H1 (cell line): ENCODE results near the gene PARD3. TPM values are rescaled to one million over a fixed set of nuclear protein-coding genes. Genes with fewer than 3 reads are reported as not detected.

Experiments
- polyA plus RNA-seq, 7 experiments: library from polyadenylated mRNA; depleted of rRNA in 3 of 7; stranded (reverse) in 5 of 7; unstranded in 2 of 7; fragments of >200 nt in 5 of 7; fragments of 200-250 nt in 2 of 7; gene quantifications; 1 replicate in 5 of 7; 2 replicates in 1 of 7; 4 replicates in 1 of 7; pipeline versions ENCODE4 v1.2.1 to v1.2.3, GENCODE V29; 2011 to 2013; ENCODE audit warnings: missing spikeins in 2 of 7, mixed read lengths in 2 of 7
- total RNA-seq: library from RNA; stranded (reverse); fragmentation: NEBNext Ultra II Directional; extraction: Animal tissue kit (Norgen Biotek cat#: 25700); gene quantifications from 2 replicates; pipeline ENCODE4 v1.2.1, GENCODE V29; 2021
- TF ChIP-seq, protein P1 (sequence below), 3 experiments: IDR thresholded peaks; 1 replicate in 2 of 3; 2 replicates in 1 of 3; pipeline versions ENCODE4 v1.5.1 to v1.6.1; 2011; ENCODE audit warnings: low read length in 3 of 3, mild to moderate bottlenecking in 3 of 3, inconsistent platforms in 2 of 3, low read depth in 1 of 3, moderate library complexity in 1 of 3; ENCODE audit not compliant: insufficient read depth in 1 of 3; ENCODE audit errors: control extremely low read depth in 1 of 3

Gene PARD3
- total and polyA plus RNA-seq, 2 of the 8 experiments (the other 6 are each of a cell fraction or from before 2014, with no cell fraction given), result 19.7 to 49.1 TPM

DNA sequence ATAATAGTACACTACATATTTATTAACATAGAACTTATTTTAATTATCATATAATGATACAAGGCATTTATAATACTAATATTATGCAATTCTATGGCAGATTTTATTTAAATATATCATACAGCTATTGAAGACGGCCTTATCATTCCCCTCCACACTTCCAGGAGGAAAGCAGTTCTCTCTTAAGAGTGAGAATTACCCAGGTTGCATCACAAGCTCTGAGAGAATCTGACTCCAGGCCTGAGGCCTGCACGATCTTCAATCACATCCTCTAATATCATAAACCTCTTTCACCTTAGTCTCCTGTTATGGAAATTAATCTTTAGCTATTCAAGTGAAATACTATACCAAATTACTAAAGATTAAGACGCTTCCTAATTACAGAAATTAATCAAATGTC is 564.4 kb downstream of the PARD3 start (continued):
- TF ChIP-seq, protein P1, sequence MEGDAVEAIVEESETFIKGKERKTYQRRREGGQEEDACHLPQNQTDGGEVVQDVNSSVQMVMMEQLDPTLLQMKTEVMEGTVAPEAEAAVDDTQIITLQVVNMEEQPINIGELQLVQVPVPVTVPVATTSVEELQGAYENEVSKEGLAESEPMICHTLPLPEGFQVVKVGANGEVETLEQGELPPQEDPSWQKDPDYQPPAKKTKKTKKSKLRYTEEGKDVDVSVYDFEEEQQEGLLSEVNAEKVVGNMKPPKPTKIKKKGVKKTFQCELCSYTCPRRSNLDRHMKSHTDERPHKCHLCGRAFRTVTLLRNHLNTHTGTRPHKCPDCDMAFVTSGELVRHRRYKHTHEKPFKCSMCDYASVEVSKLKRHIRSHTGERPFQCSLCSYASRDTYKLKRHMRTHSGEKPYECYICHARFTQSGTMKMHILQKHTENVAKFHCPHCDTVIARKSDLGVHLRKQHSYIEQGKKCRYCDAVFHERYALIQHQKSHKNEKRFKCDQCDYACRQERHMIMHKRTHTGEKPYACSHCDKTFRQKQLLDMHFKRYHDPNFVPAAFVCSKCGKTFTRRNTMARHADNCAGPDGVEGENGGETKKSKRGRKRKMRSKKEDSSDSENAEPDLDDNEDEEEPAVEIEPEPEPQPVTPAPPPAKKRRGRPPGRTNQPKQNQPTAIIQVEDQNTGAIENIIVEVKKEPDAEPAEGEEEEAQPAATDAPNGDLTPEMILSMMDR (IDR thresholded peaks at IDR 0.05; ENCODE audit: control extremely low read depth in 1 of 3, insufficient read depth in 1 of 3, low read depth in 1 of 3, low read length in 3 of 3), result no peak
- TF ChIP-seq, all 59 proteins: peak for 0
